HG03342 (cell line): ENCODE data around the gene BCL11B.
A peak's percentile ranks its signal among the peaks of the same experiment; 100 is the strongest.

ENCODE experiments used
- ATAC-seq: cut with Tn5 transposase; IDR thresholded peaks from one replicate; pipeline ENCODE4 v1.9.1; 2021; ENCODE audit warnings: mild to moderate bottlenecking, moderate library complexity; ENCODE audit not compliant: unreplicated experiment

Gene BCL11B

DNA sequence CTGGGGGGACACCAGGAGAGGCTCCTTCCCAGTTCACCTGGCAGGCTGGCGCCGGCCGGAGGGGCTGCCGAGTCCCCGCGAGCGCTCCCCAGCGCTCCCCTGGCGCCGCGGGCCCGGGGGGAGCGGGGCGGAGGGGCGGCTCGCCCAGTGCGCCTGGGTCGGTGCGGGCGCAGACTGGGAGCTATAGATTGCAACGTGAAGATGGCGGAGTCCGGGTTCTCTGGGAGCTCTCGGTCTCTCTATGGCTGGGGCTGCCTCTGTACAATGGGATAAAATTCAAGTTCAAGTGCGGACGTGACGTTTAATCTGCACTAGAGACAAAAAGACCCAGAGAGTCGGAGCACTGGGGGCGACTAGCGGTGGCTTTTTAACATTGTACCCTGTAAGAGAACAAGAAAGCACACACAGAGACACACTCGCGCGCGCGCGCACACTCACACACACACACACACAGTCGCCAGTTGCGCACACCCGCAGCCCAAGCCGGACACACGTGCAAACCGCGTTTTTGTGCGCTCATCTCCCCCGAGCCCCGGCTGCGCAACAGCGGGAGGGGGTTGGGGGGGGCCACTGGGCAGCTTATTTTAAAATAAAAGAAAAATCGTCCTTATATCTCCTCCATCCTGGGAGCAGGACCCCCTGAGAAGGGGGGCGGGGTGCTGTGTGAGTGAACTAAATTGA lies at the start of gene BCL11B:
Gene BCL11B (minus strand): TSS at position 247 of the 681 bp plus-strand sequence. CDS start 979 bp downstream, outside the sequence.
- peak; percentile 76 for ATAC-seq

DNA sequence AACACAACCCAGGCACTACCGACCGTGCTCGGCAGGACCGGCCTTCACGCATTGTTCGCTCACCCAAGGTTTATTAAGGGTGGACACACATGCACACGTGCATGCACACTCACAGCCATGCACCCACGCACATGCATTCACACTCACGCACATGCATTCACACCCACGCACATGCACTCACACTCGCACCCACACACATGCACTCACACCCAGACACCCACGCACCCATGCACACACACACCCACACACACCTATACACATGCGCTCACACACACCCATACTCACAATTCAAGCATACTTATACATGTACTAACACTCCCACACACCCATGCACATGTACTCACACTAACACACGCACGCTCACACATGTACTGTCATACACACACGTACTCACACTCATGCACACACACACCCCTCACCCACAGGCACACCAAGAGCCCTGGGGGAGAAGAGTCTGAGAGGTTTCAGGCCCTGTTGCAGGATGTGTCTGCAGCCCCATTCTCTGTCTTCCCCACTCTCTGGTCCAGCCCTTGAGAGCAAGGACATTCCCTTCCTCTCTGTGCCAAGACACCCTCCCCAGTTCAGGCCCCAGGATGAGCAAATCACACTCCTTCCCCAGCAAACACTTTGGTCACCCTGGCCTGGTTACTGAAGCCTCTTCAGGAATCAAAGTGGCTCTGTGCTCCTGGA lies 49.4 kb upstream of the BCL11B start:
- ATAC-seq = no peak

DNA sequence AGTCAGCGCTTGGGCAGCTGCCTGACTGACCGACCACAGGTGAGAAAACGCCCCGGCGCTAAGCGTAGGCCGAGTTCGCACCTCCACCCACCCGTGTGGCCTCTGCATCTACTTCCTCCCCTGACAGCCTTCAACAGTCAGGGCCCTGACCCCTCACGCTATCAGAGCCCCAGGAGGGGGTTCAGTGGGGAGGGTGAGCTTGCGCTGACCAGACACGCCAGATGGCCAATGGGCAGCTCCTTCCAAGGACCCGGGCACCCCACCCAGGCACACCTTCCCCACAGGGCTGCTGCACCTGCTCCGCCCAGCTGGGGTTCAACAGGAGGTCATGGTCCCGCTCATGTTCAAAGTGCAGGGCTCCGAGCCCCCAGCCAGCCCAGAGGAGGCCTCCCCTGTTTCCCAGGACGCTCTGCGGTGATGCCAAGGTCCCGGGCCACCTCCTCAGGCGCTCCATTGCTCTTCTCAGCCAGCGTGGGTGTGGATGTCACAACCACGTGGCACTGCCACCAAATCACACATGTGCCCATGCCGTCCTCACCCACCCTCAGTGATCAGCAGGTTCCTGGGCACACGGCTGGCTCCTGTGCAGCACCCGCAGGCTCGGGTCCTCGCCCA lies 48.7 kb upstream of the BCL11B start:
- no peak for ATAC-seq

DNA sequence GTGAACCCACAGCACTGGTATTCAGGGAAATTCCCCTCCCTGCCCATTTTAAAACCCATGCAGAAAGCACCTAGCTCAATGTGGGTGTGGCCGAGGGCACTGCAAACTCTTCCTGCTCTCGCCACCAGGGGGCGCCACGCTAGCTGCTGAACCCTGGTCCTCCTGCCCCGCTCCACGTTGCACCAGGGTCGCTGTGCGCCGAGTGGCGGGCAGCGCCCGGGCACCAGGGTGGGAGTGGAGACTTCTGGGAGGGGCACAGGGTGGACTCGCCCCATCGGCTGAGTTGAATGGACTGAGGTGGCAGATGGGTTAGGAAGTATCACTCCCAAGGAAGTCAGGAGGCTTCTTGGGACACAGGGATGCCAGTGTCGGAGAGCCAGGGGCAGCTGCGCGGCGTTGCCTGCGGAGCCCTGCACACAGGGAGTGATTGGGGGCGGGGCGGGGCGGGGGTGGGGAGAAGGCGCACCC lies 48.1 kb upstream of the BCL11B start:
- ATAC-seq = peak; percentile 68

DNA sequence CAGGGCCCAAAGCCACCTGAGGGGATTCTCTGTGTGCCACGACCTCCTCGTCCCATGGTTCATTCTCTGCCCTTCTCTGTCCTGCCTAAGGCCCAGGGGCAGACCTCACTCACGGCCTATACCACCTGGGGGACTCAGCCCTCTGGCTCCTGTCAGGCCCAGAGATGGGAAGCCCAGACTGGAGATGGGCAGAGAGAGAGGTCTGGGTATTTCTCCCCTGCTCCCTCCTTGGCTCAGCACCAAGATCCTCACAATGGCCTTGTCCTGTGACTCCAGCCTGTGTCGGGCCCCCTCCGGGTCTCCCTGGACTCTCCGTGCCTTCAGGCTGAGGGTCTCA lies 46.9 kb upstream of the BCL11B start:
- no peak for ATAC-seq

DNA sequence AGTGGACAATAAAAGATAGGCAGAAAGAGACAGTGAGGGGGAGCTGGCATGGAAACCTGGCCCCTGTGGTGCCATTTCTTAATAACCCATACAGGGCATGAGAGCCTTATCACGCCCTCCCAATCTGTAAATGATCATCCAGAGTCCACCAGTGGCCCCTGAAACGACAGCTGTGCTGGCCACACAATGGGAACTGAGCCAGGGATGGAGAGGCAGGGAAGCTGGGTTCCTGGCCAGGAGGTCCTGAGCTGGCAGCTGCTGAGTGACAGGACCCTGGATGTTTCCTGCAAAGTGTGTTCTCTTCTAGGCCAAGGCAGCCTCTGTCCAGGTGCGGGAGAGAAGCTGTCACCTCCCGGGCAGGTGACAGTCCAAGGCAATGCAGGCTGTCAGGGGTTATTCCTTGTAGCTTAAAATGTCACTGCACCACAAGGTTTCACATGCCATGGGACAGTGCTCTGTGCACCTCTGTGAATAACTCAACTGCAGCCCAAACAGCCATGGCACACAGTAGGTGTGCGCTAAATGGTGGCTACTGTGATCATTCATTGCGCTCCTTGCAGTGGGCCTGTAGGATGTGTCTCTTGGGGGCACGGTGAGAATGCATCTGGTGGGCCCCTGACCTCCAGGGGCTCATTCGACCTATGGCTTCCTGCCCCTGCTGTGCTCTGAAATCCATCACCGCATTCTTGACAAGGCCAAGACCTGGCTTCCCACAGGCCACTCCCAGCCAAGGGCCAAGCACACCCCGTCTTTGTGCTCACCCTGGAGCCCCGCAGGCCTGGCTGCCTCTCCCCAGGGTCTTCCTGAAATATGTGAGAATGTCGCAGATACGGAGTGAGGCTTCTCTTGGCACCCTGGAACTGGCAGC lies 46.3 kb upstream of the BCL11B start:
- ATAC-seq = no peak

DNA sequence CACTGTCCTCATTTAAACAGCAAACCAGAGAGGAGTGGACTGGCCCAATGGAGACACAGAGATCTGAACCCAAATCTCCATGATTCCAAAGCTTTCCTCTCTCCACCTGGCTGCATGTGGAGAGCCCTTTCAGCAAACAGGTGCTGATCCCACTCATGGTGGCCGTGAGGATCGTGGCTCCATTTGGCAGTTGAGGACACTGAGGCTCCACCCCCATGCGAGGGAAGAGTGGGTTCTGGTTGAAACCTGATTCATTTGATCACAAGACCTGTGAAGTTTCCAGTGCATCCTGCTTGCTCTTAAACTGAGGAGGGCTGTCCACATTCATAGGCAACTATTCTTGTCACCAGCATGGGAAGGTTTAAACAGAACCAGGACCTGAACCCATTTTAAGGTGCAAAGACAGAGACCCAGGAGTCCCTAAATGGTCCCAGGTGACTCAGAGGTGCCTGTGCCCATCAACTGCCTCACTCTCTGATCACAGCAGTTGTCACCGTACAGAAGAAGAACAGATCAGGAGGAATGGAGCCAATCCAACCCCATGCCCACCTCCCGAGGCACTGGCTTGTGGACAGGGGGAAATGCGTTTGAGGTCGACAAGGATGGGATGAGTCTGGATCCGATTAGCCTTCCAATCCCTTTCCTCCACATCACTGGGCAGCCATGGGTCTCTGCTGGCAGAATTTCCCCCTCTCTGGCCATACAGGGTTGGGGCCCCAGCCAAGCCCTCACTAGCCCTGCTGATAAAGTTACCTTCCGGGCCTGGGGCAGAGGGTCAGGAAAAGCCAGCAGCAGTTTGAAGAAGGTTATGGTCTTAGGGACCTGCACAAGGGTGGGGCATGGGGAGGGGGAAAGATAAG lies 45.5 kb upstream of the BCL11B start:
- ATAC-seq = no peak

DNA sequence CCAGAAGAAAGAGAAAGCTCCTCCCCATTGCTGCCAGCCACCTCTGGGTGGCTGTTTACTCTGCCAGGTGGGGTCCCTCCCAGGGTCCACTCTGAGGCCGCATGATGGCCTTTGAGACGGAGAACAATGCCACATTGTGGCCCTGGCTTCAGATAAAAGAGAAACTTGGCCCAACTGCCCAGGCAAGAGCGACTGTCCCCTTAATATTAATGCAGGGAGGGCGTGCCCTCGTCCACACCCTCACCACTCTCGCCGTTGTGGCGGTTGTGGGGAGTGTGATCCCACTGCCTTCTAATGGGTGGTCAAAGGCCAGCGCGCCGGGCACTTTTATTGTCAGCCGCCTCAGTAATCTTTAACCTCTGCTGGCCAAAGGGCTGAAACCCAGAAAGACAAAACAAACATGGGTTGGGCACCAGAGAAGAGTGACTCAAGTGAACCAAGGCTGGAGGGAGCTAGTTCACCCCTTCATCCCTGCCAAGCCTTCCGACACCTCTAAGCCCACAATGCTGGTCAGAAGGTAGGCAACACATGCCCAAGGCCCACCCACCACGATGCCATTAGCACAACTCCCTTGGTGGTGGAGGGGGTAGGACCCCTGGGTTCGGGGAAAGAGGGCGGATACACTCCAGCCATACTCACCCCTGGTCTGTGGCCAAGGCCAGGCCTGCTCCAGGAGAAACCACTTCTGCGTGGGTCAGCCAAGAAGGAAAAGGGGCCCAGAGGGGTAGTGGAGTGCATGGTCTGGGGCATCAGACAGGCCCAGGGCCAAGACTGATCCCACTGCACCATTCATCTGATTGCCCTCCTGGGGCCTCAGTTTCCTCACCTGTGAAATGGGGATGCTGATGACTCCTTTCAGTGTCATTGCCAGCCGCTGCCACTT lies 44.5 kb upstream of the BCL11B start:
- ATAC-seq = no peak

DNA sequence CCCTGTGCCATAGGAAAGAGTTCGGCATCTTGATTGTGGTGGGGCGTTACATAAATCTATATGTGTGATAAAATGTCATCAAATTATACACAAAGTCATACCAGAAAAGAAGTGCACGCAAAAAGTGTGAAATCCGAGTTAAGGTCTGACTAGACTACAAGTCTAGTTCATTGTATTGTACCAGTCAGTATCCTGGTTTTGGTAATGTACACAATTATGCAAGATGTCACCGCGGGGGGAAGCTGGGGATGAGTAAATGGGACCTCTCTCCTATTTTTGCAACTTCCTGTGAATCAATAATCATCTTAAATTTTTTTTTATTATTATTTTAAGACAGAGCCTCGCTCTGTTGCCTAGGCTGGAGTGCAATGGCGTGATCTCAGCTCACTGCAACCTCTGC lies 43.2 kb upstream of the BCL11B start:
- ATAC-seq = no peak

DNA sequence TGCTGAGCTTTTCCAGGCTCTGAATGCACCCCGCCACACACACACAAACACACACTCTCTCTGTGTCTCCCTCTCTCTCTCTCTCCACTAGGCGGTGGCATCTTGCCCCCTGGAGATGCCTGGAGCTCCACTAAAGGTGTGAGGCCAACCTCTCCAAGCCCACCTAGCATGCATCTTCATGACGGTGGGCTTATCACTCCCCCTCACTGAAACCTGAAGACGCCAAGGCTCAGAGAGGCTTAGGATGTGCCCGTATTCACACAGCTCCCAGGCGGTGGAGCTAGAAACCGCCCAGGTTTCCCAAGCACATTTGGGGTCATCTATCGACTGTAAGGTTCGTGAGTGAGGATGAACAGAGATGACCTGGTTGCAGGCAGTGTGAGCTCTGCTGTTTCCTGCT lies 42.6 kb upstream of the BCL11B start:
- ATAC-seq = no peak

DNA sequence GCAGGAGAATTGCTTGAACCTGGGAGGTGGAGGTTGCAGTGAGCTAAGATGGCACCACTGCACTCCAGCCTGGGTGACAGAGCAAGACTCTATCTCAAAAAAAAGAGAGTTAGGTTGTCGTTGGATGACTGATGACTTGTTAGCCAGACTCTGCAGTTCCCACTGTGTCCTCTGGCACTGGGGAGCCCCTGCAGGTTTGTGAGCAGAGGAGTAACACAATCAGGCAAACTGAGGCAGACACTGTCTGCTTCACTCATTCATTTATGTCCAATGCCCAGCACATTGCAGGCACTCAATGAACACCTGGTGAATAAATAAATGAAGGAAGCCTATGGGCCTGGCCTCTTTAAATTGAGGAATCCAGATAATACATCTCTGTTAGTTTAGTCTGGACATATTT lies 41.2 kb upstream of the BCL11B start:
- no peak for ATAC-seq

DNA sequence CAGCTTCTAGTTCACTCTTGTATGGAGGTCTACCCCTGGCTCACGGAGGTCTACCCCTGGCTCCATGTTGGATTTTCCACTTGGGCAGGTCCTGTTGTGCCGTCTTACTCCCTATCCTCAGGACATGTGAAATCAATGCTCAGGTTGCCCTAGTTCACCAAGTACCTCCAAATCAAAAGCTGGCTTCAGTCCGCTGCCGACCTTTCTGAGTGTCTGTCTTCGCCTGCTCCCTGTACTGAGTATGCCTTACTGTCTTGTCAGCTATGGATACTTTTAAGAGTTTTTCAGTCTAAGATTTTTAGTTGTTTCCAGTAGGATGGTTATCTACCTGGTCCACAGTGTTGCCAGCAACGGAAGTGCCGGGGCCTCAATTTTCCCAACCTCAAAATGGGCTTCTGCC lies 40.1 kb upstream of the BCL11B start:
- no peak for ATAC-seq

DNA sequence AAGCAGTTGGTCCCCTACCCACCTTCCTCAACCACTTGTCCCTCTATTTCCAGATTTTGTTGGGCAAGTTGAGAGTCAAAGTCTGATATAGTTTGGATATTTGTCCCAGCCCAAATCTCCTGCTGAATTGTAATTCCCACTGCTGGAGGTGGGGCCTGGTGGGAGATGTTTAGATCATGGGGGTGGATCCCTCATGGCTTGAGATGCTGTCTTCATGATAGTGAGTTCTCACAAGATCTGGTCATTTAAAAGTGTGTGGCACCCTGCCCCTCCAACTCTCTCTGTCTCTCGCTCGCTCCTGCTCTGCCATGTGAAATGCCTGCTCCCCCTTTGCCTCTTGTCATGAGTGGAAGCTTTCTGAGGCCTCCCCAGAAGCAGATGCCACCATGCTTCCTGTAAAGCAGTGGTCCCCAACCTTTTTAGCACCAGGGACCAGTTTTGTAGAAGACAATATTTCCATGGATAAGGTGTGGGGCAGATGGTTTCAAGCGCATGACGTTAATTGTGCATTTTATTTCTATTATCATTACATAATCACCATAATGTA lies 37.3 kb upstream of the BCL11B start:
- ATAC-seq = no peak

DNA sequence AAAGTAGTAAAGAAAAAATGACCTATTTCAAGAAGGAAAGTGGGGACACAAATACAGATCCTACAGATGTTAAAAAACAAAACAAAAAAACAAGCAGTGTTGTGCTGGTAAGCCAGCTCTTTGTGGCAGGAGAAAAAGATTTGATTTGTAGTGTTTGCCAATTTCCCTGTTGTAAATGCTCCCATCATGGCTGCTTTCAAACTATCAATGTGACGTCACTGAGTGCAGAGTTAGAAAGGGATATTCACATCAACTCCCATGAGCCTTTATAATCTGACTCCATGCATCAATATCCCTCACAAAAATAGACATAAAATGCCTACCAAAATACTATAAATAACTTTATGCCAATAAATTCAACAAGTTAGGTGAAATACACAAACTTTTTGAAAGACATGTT lies 32.2 kb upstream of the BCL11B start:
- no peak for ATAC-seq

DNA sequence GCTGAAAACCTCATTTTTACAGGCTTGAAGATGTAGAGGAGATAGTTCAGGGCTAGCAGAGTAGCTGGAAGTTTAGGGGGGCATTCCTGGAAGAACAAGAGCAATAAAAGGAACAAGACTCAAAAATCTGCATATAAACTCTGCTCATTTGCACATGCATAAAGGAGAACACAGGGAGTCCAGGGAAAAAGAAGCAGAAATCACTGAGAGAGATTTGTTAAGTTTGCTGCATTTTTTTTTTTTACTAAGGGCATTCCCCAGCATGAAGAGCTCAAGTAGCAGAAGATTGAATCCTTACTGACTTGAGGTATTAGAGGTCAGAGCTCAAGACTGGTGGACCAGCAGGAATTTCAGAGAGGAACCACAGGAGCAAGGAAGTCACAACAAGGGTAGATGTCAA lies 28.2 kb upstream of the BCL11B start:
- ATAC-seq = no peak

DNA sequence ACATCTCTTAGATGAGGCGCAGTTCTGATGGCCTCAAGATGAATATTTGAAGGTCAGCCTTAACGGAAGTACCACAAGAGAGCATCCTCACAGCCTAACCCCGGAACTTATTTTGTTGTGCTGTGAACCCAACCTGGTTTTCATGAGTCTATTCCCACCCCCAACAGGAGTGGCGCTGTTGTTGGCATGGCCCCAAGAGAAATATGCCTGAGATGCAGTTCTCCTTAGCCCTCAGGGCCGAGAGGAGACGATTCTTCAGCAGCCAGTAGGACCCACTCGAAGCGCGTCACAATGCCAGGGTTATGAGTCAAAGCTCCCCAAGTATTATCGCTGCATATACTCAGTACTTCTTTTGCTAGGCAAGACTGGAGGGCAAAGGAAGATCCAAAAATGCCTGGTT lies 24.5 kb upstream of the BCL11B start:
- no peak for ATAC-seq

DNA sequence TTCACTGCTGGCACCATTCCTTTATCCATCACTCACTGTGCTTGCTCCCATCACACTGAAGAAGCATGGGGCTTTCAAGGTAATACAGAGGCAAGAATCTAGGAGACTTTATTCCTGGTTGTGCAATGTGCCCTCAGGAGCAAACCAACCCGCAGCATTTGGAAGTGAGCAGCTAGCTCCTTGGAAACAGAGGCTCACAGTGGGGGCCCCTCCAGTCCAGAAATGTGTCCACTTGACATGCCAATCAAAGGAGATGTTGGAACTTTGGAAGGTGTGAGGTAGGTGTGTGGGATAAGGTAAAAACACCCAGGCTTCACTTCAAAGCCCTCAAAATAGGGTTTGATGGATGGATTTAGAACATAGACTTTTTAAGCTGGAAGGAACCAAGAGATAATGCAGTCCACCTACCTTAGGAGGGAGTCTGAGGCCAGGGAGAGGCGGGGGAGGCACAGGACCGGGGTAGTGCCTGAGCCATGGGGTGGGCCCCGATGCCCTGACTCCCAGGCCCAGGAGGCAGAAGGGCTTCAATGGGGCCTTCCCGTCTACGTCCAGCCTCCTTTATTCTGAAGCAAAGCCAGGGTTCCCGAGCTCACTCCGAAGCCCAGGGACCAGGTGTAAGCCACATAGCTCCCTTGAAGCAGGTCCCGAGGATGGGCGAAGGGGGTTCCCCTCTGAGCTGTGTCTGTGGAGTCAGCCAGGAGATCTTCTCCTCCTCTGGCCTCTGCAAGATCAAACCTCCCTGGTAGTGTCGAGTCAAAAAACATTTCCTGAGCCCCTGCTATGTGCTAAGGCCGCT lies 17.6 kb upstream of the BCL11B start:
- no peak for ATAC-seq

DNA sequence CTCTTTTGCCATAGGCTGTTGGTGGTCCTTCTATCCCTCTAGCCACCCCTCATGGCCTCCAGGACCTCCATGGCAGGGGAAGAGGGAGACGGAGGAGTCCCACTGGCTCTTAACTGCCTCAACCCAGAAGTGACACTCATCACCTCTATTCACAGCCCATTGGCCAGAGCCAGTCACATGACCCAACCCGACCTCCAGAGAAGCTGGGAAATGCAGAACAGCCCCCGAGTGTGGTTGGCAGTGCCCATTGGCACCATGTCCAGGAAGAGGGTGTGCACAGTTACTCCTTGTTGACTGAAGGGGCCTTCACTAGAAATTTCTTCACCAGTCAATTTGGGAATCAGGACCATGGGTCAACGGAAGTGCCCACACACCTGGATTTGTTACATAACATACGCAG lies 17.0 kb upstream of the BCL11B start:
- no peak for ATAC-seq
